Measurements from ENCODE around the gene CCDC57. TPM values are rescaled to one million over a fixed set of nuclear protein-coding genes. Genes with fewer than 3 reads are reported as not detected.

CCDC57 gene
- total RNA-seq, 1 donor = 21.0 TPM

- H3K4me1 ChIP-seq (ENCODE audit: insufficient read depth, low read length) = peaks cover 8% of the 10 kb centered on the region
- no peaks in the 10 kb centered on the region for H3K79me2 ChIP-seq (ENCODE audit: insufficient read depth, low read length)
- H3K36me3 ChIP-seq (ENCODE audit: insufficient read depth, low read length) = peaks cover 3% of the 10 kb centered on the region
- H3K4me3 ChIP-seq (ENCODE audit: insufficient read depth, low read length) = no peak overlapping the region
- no peak for TF ChIP-seq CTCF (IDR thresholded peaks at IDR 0.05; ENCODE audit: extremely low read depth, low read depth, low read length)
- no peak overlapping the region for H3K27ac ChIP-seq (ENCODE audit: low read depth, low read length)
- no peaks in the 10 kb centered on the region for H3K27me3 ChIP-seq (ENCODE audit: insufficient read depth, low read length)
- H3K4me2 ChIP-seq (ENCODE audit: insufficient read depth, low read length) = no peak overlapping the region
- H4K20me1 ChIP-seq (ENCODE audit: insufficient read depth, low read length) = no peaks in the 10 kb centered on the region
- no peak overlapping the region for H2AFZ ChIP-seq (ENCODE audit: low read length)
- no peaks in the 10 kb centered on the region for H3K9me3 ChIP-seq (ENCODE audit: low read depth, low read length)
- no peak for DNase-seq (ENCODE audit: insufficient read length, low spot score, missing footprints)
These were observed 90.7 kb downstream of the CCDC57 start for GRCh38 chr17:82121660-82122629.

- no peak overlapping the region for H2AFZ ChIP-seq (ENCODE audit: low read length)
- H3K4me1 ChIP-seq (ENCODE audit: insufficient read depth, low read length) = peaks cover 8% of the 10 kb centered on the region
- no peak for DNase-seq (ENCODE audit: insufficient read length, low spot score, missing footprints)
- no peak overlapping the region for H3K27ac ChIP-seq (ENCODE audit: low read depth, low read length)
- peaks cover 3% of the 10 kb centered on the region for H3K36me3 ChIP-seq (ENCODE audit: insufficient read depth, low read length)
- H3K9me3 ChIP-seq (ENCODE audit: low read depth, low read length) = no peaks in the 10 kb centered on the region
- H3K4me2 ChIP-seq (ENCODE audit: insufficient read depth, low read length) = no peak overlapping the region
- no peaks in the 10 kb centered on the region for H3K27me3 ChIP-seq (ENCODE audit: insufficient read depth, low read length)
- no peaks in the 10 kb centered on the region for H4K20me1 ChIP-seq (ENCODE audit: insufficient read depth, low read length)
- no peak overlapping the region for H3K4me3 ChIP-seq (ENCODE audit: insufficient read depth, low read length)
- H3K79me2 ChIP-seq (ENCODE audit: insufficient read depth, low read length) = no peaks in the 10 kb centered on the region
- TF ChIP-seq CTCF (IDR thresholded peaks at IDR 0.05; ENCODE audit: extremely low read depth, low read depth, low read length) = no peak
These were observed 91.4 kb downstream of the CCDC57 start for GRCh38 chr17:82121246-82121645.

- Histone ChIP-seq H3K4me3 (ENCODE audit: insufficient read depth, low read length) (no peak overlapping the region), H3K4me1 (ENCODE audit: insufficient read depth, low read length) (peaks cover 8% of the 10 kb centered on the region), H2AFZ (ENCODE audit: low read length) (no peak overlapping the region), H3K27me3 (ENCODE audit: insufficient read depth, low read length) (no peaks in the 10 kb centered on the region), H3K79me2 (ENCODE audit: insufficient read depth, low read length) (no peaks in the 10 kb centered on the region), H3K4me2 (ENCODE audit: insufficient read depth, low read length) (no peak overlapping the region), H3K27ac (ENCODE audit: low read depth, low read length) (no peak overlapping the region), H3K9me3 (ENCODE audit: low read depth, low read length) (no peaks in the 10 kb centered on the region), H3K36me3 (ENCODE audit: insufficient read depth, low read length) (no peaks in the 10 kb centered on the region), H4K20me1 (ENCODE audit: insufficient read depth, low read length) (no peaks in the 10 kb centered on the region)
- TF ChIP-seq CTCF (IDR thresholded peaks at IDR 0.05; ENCODE audit: extremely low read depth, low read depth, low read length) = no peak
- no peak for DNase-seq (ENCODE audit: insufficient read length, low spot score, missing footprints)
These were observed 92.5 kb downstream of the CCDC57 start for GRCh38 chr17:82120148-82120547.

- no peak overlapping the region for H3K27ac ChIP-seq (ENCODE audit: low read depth, low read length)
- no peaks in the 10 kb centered on the region for H4K20me1 ChIP-seq (ENCODE audit: insufficient read depth, low read length)
- H3K36me3 ChIP-seq (ENCODE audit: insufficient read depth, low read length) = no peaks in the 10 kb centered on the region
- H3K4me3 ChIP-seq (ENCODE audit: insufficient read depth, low read length) = no peak overlapping the region
- H3K4me1 ChIP-seq (ENCODE audit: insufficient read depth, low read length) = peaks cover 8% of the 10 kb centered on the region
- H2AFZ ChIP-seq (ENCODE audit: low read length) = no peak overlapping the region
- no peaks in the 10 kb centered on the region for H3K27me3 ChIP-seq (ENCODE audit: insufficient read depth, low read length)
- H3K79me2 ChIP-seq (ENCODE audit: insufficient read depth, low read length) = no peaks in the 10 kb centered on the region
- no peak for TF ChIP-seq CTCF (IDR thresholded peaks at IDR 0.05; ENCODE audit: extremely low read depth, low read depth, low read length)
- H3K4me2 ChIP-seq (ENCODE audit: insufficient read depth, low read length) = no peak overlapping the region
- DNase-seq (ENCODE audit: insufficient read length, low spot score, missing footprints) = no peak
- H3K9me3 ChIP-seq (ENCODE audit: low read depth, low read length) = no peaks in the 10 kb centered on the region
These were observed 93.7 kb downstream of the CCDC57 start for GRCh38 chr17:82118815-82119380.

Measured in osteoblast (primary cell).